Smooth muscle cell of the brain vasculature (primary cell): ENCODE measurements around the gene ENG.
A peak's percentile ranks its signal among the peaks of the same experiment; 100 is the strongest.
"Not testable (repeated sequence)": the region's sequence is repeated elsewhere in the genome, so short reads cannot be mapped to it uniquely, and the experiment has no call there.

Experiments
- DNase-seq: peaks from one replicate; pipeline ENCODE4 v3.0.0-alpha.2; 2012; ENCODE audit warnings: low read depth, low spot score

Gene ENG

DNA sequence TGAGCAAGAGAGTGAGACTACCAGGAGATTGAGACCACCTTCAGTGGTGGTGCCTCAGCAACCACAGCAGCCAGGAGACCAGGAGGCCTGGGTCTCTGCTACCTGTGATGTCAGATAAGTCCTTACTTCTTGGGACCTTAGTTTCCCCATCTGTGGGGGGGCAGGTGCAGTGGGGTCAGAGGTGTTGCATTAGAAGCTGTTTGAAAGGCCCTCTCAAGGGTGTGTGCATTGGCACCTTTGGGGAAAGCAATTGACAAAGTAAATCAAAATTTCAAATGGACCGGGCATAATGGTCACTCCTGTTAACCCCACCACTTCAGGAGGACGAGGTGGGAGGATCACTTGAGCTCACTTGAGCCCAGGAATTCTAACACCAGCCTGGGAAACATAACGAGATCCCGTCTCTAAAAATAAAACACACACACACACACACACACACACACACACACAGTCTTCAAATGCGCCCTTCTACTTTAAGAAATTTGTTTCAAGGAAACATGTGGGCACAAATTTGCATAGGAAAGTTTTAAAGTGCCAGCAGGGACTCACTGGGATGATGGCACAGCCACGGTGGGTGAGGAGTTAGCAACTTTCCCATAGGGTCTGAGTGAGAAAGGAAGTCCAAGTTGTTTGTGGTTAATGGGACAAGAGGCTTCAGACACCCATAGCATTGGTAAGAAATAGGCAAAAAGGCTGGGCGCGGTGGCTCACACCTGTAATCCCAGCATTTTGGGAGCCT, 24.4 kb upstream of the ENG start:
- DNase-seq = no peak

GRCh38 chr9:127878001-127878651, 23.7 kb upstream of the ENG start:
- no peak for DNase-seq

DNA sequence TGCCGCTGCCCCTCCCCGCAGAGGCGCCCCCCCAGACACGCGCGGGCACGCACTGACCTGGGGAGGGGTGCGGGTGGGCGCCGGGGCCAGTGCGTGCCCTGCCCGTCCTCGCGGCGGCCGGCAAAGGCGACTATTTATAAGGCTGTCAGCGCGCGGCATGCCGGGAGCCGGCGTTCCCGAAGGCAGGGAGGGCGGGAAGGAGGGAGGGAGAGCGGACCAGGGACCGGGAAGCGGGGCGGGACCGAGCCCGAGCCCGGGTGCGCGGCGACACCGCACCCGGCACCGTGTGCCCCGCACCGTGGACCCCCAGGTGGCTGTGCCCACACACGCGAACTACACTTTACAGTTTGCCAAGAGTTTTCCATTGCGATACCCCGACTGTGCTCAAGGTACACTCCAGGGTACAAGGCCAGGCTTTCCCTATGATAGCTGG, 23.1 kb upstream of the ENG start, which contains the start of gene AK1:
Gene AK1, minus strand, starts transcription at position 110 of the 433 bp plus-strand sequence. CDS start 3,058 bp downstream, outside the sequence.
- DNase-seq = no peak

DNA sequence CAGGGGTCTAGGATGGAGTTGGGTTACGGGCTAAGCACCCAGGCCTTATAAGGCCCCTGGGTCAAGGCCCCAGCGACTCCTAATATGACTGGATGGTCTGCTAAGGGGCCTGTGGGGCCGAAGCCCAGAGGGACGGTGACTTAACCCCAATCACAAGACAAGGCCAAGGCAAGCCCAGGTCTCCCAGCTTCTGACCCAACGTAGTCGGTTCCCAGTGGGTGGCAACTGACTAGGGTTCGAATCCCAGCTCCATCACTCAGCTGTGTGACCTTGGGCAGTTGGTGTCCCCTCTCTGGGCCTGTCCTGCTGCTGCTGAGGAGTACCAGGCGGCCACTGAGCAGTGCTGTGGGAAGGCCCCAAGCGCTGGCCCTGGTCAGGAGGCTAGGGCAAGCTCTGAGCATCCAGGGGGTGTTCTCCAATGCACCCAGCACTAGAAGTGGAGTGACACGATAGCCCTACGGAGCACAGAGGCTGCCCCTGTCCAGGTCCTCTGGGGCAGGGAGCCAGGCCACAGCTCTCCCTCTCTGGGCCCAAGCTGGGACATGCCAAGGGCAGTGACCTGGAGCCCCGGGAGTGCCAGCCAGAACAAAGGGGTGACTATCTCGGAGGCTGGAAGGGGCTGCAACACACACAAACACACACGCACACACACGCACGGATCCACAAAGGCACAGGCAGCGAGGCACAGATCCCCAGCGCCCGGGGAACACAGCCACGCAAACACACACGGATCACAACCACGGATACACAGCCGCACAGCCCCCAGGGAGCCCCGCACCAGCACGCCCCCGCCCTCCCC, 22.5 kb upstream of the ENG start:
- DNase-seq = no peak

DNA sequence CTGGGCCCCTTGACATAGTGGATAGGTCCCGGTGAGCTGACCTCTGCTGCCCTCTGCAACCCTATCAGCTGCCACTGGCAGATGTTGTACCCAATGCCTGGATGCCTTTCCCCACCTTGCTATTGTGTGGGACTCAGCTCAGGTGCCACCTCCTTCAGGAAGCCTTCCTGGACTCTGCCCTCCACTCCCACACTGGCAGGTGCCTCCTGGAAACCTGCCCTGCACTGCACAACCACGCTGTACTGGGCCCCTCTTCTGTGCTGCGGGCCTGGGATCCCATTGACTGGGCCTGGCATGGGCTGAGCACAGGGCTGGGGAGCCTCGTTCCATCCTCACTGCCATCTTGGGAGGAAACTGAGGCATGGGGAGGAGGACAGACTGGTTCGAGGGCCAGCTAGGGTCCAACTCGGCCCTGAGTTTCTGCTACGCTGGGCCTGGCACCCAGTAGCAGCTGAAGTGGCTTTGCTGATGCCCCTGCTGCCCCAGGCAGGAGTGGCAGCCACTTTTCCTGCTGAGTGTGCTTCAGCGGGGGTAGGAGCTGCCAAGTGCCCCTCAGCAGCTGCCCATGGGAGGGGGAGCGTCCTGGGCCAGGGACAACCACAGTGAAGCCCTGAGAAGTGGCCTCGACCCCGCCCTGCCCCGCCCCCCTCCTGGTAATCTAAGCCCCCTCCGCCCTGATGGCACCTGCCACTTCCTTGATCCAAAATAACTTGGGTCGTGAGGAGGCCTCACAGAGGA, 21.7 kb upstream of the ENG start:
- no peak for DNase-seq

DNA sequence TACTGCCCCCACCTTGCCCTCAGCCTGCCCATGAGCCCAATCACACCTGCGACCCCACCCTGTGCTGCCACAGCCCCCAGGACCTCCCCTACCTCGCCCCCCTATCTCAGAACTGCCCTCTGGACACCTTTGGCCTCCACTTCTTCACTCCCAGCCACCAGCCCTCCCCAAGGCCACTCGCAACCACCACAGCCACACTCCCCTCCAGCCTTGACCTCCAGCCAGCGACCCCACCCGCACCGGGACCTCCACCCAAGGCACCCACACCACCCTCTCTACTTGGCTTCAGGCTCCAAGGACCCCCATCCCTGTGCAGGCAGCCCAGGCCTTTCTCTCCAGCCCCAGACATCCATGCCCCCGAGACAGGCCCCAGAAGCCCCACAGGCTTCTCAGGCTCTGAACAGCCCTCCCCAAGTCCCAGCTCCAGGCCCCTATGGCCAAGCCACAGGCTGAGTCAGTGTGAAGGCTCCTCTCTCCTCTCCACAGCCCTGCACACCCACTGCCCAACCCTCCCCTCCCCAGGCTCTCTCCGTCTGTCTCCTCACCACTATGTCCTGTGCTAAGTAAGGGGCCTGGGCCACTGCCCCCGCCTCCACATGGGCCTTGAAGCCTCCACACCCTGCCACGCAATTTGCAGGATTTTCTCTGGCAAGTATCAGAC, 21.0 kb upstream of the ENG start:
- DNase-seq = no peak

- no peak for DNase-seq
Measured at GRCh38 chr9:127874301-127875221, 20.1 kb upstream of the ENG start.

DNA sequence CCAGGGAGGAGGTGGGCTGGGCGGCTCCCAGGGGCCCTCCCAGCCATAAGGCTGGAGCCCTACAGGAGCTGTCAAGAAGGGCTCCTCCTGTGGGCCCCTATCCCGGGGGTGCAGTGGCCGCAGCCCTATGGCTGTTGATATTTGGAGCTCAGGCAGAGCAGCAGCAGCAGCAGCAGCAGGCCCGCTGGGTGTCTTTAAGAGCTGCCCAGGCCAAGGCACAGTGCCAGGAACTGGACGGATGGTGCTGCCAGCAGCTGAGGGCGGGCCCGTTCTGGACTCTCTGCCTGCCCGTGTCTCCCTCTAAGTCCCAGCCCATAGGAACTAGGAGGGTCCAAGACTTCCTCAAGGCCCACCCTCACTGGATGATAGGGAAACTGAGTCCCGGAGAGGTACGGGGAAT, 19.4 kb upstream of the ENG start:
- DNase-seq = no peak

DNA sequence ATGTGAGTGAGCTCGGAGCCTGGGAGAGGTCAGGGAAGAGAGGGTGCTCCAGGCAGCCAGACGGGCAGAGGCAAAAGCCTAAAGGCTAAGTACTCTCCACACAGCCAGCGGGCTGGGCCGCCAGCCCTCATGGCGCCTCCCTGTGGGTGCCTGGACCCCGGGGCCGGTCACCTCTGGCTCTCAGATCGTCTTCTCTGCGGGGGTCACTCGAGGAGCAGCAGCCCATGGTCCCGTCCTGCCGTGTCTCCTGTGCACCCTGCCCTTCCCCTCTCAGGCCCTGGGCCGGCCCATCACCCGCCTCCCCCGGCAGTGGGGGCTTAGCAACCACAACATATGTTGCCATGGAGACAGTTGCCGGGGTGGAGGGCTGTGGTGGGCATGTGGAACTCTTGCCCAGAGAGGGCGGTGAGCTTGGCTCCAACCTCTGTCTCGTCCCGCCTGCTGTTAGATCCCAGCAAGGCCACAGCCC, 18.8 kb upstream of the ENG start:
- DNase-seq = no peak

DNA sequence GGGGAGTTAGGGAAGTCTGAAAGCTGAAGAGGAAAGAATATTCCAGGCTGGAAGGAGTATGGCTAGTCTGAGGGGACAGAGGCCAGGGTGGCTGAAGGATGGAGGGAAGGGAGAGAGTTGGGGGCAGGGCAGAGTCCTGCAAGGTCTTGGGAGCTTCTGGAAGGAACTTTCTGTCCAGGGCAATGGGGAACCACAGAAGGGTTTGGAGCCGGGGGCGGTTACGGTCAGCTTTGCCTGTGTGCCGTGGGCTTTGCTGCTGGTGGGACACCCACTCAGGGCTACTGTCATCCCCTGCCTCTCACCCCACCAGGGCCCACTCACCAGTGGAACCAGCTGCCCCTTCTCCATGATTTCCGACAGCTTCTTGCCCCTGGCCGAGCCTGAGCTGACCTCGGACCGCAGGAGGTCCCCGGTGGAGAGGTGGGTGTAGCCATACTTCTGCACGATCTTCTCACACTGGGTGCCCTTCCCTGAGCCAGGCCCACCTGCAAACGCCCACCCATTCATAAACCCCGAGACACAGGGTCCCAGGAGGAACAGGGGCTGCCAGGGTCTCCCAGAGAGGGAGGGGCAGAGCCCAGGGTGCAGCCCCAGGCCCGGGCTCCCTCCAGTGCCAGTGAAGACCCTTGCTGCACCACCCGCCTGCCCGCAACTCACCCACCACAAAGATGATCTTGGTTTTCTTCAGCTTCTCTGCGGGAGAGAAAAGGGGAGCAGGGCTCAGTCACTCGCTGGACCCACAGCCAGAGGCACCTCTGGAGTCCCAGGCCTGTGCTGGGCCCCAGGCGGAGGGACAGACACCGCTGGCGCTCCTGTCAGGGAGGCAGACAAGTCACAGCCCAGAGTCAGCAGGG, 18.1 kb upstream of the ENG start:
- no peak for DNase-seq

DNA sequence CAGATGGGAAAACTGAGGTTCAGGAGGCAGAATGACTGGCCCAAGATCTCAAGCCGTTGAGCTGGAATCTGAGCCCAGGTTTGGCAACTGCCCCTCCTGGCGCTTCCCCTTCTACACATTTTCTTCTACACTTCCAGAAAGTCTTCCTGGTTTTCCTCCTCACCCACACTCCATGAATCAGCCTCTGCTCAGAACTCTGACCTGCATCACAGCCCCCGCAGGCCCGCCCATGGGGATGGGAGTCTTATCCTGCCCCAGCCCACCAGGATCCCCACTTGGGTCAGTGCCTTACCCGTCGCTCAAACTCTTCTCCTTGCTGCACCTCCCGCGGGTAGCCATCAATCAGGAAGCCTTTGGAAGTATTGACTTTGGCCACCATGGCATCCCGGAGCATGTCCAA, 17.1 kb upstream of the ENG start:
- no peak for DNase-seq

DNA sequence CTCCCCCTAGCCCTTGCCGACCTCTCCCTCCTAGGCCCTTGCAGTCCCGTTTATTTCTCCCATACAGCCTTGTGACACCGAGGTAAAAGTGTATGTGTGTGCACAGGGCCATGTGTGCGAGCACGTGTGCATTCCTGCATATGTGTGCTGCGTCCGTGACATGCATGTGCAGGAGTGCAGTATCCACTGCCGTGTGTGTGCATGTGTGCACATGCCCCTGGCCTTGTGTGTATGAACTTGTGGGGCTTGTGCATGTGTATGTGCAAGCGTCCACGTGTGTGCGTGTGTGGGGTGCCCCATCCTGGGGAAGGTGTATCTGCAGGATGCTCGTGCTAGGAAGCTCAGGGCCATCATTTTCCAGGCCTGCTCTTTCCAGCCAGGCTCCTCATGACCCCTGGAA, 16.4 kb upstream of the ENG start:
- no peak for DNase-seq

GRCh38 chr9:127870153-127870491, 15.7 kb upstream of the ENG start:
- not testable (repeated sequence) for DNase-seq

DNA sequence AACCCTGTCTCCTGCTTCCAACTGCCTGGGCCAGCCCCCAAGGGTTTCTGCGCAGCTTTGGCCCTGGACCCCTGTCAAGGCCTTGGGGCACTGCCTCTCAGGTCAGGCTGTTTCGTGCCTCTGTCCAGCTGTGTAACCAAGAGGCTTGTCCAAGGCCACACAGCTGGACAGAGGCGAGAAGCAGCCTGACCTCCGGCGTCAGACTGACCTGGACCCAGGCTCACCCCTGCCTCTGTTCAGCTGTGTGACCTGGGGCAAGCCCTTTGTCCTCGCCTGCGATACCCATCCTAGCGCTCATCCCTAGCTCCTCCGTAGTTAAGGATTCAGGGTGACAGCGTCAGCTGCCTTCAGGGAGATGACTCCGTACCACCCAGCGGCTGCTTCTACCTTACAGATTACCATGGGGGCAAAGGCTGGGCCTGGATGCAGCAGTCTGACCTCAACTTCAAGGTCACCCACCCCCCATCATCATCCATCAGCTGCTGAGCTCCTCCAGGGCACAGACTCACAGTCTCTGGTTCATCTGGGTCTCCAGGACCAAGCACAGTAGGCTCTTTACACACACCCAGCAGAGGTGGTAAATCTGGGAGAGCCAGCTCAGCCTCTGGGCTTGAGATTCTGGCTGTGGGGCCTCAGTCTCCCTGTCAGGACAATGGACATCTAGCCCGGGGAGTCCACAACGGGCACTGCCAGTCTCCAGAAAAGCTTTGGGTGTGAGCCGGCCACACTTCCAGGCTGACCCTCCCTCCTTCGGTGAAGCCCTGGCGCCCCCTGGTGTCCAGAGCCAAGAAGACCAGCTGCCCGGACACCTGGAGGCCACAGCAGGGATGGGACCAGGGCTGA, 15.1 kb upstream of the ENG start:
- DNase-seq = peak; percentile 64

DNA sequence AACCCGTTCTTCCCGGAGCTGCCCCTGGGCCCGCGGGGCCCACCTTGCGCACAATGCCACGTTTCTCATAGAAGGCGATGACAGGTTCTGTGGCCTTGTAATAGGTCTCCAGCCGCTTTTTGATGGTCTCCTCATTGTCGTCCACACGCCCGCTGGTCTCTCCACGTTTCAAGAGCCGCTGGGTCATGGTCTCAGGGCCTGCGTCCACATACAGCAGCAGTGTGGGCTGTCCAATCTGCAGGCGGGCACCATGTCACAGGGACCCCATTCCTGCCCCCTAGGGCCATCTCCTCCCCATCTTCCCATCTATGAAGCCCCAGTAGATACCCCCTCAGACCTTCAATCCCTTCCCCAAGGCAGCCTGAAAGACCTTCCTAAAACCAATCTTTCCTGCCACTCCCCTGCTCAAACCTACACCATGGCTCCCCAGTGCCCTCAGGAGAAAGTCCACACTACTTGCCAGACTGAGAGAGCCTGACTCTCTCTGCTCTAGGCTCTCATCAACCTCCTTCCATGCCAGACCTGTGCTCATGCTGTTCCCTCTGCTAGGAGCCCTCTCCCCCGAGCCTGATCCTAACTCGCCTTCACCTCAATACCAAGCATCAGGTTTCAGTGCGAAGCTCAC, 13.9 kb upstream of the ENG start:
- no peak for DNase-seq

DNA sequence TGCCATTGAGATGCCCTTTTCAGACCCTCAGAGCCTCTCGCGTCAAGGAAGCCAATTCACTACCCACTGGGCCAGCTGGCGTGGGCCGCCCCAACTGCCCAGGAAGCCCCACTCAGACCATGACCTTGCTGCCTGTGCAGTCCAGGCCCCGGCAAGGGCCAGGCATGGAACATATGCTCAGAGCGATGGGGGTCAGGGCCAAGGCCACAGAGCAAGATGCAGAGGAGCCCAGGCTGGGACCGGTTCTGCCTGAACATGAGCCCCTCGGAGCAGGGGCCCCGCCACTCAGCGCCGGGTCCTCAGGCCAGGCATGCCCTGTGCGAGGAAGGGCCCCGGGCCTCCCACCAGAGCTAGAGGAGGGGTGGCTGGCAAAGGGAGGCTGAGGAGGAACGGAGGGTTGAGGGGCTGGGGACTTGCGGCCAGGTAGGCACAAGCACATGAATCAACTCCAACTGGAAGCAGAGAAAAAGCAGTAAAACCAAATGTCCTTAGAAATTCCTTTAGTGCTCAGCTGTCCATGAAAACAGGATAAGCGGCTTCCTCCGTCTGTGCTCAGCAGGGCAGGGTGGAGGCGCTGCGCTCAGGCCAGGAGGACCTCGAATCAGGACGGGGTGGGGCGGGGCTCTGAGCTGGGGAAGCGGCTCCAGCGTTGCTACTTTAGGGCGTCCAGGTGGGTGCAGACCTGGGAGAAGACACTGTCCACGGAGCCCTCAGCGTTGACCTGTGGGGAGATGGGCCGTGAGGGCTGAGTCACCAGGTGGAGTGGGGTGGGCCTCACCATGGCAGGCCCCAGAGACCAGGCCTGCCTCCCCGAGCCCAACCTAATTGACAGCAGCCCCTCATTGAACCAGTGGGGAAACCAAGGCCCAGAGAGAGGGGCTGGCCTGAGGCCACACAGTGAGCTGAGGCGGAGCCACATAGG, 13.2 kb upstream of the ENG start:
- DNase-seq = no peak

- no peak for DNase-seq
Measured at GRCh38 chr9:127866535-127866934, 12.1 kb upstream of the ENG start.
